NB4 (cell line): ENCODE data around the gene MRGPRE.

ENCODE experiments used
- DNase-seq: peaks from one replicate; pipeline ENCODE4 v3.0.0; 2010; ENCODE audit warnings: low read depth
- H3K4me3 ChIP-seq: one replicate; pipeline ENCODE4 v1.5.1; 2011; ENCODE audit warnings: mild to moderate bottlenecking, low read depth, low read length, moderate library complexity
- CTCF ChIP-seq: IDR thresholded peaks from one replicate; pipeline ENCODE4 v1.5.1; 2012; ENCODE audit warnings: low read depth, low read length
- MYC ChIP-seq: IDR thresholded peaks from 2 replicates; pipeline ENCODE4 v1.6.1; 2011; ENCODE audit warnings: low read depth, low read length
- POLR2A ChIP-seq: IDR thresholded peaks from 2 replicates; pipeline ENCODE4 v1.6.1; 2011; ENCODE audit warnings: mild to moderate bottlenecking; ENCODE audit not compliant: insufficient read length; ENCODE audit errors: extremely low read depth
- TF ChIP-seq, protein P1 (sequence below): IDR thresholded peaks from 2 replicates; pipeline ENCODE4 v1.6.1; 2011; ENCODE audit warnings: low read depth, low read length

MRGPRE gene

GRCh38 chr11:3188496-3189195, 43.6 kb downstream of the MRGPRE start:
- no peak overlapping the region for H3K4me3 ChIP-seq
- DNase-seq, result no peak
- TF ChIP-seq, protein P1, sequence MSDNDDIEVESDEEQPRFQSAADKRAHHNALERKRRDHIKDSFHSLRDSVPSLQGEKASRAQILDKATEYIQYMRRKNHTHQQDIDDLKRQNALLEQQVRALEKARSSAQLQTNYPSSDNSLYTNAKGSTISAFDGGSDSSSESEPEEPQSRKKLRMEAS, result no peak
- TF ChIP-seq POLR2A, result no peak
- TF ChIP-seq MYC, result no peak
- TF ChIP-seq CTCF, result no peak

- DNase-seq, result no peak
- TF ChIP-seq MYC (no peak), CTCF (no peak), POLR2A (no peak)
- no peak overlapping the region for H3K4me3 ChIP-seq
These were observed 45.9 kb downstream of the MRGPRE start for GRCh38 chr11:3186166-3186953.

GRCh38 chr11:3184732-3185347, 47.4 kb downstream of the MRGPRE start:
- H3K4me3 ChIP-seq, result no peak overlapping the region
- DNase-seq, result no peak
- TF ChIP-seq, protein P1, result no peak
- TF ChIP-seq POLR2A, result no peak
- TF ChIP-seq CTCF, result no peak
- no peak for TF ChIP-seq MYC

- TF ChIP-seq CTCF, result no peak
- TF ChIP-seq POLR2A, result no peak
- TF ChIP-seq MYC, result no peak
- TF ChIP-seq, protein P1, result no peak
- H3K4me3 ChIP-seq, result no peak overlapping the region
- no peak for DNase-seq
These were observed 48.7 kb downstream of the MRGPRE start for GRCh38 chr11:3183523-3183922.

GRCh38 chr11:3182462-3182852, 49.8 kb downstream of the MRGPRE start:
- no peak overlapping the region for H3K4me3 ChIP-seq
- DNase-seq, result no peak
- no peak for TF ChIP-seq MYC
- TF ChIP-seq POLR2A, result no peak
- TF ChIP-seq, protein P1, result no peak
- no peak for TF ChIP-seq CTCF
